HepG2 (cell line): ENCODE measurements around the gene AIF1. TPM values are rescaled to one million over a fixed set of nuclear protein-coding genes. Genes with fewer than 3 reads are reported as not detected.

Source experiments
- HMGA1 ChIP-seq: sonication (generic); formaldehyde crosslinking; conservative IDR thresholded peaks from 2 replicates; pipeline ENCODE4 v1.4.0; 2020; ENCODE audit warnings: missing genetic modification reagents
- MED8 ChIP-seq: sonication (generic); formaldehyde crosslinking; IDR thresholded peaks from 2 replicates; pipeline ENCODE4 v1.8.1; 2023; ENCODE audit warnings: mild to moderate bottlenecking, missing genetic modification reagents; ENCODE audit not compliant: insufficient replicate concordance
- polyA plus RNA-seq, 8 experiments: library from polyadenylated mRNA; depleted of rRNA in 3 of 8; stranded (reverse) in 7 of 8; unstranded in 1 of 8; fragments of >200 nt; fragmentation: Illumina TruSeq in 4 of 8; extraction: Trizol in 4 of 8; gene quantifications; 2 replicates each; pipeline versions ENCODE4 v1.2.1 to v1.2.3, GENCODE V29; 2011 to 2016; ENCODE audit warnings: low read depth in 4 of 8, missing spikeins in 1 of 8, mixed read lengths in 1 of 8; ENCODE audit not compliant: insufficient read depth in 1 of 8
- total RNA-seq, 5 experiments: library from RNA; depleted of rRNA; stranded (reverse); fragments of >200 nt; fragmentation: Illumina TruSeq; extraction: Trizol; gene quantifications; 2 replicates each; pipeline ENCODE4 v1.2.3, GENCODE V29; 2016; ENCODE audit warnings: low read depth in 1 of 5
- TF ChIP-seq, protein P1 (sequence below): sonication (generic); formaldehyde crosslinking; IDR thresholded peaks from 2 replicates; pipeline ENCODE4 v1.9.0; 2022; ENCODE audit warnings: missing genetic modification reagents, mild to moderate bottlenecking, borderline replicate concordance
- TF ChIP-seq, protein P2 (sequence below): IDR thresholded peaks from 2 replicates; pipeline ENCODE4 v1.6.1; 2016; ENCODE audit warnings: missing biosample characterization, missing genetic modification reagents, low read depth
- TF ChIP-seq, protein P3 (sequence below): sonication (generic); formaldehyde crosslinking; IDR thresholded peaks from 2 replicates; pipeline ENCODE4 v1.5.0; 2020; ENCODE audit warnings: mild to moderate bottlenecking, missing genetic modification reagents, borderline replicate concordance
- TF ChIP-seq, protein P4 (sequence below): sonication (generic); formaldehyde crosslinking; IDR thresholded peaks from 2 replicates; pipeline ENCODE4 v1.4.0; 2020; ENCODE audit warnings: mild to moderate bottlenecking, missing genetic modification reagents

AIF1 gene
- total and polyA plus RNA-seq, 2 of the 13 experiments (the other 11 are each of a cell fraction or from before 2014, with no cell fraction given), result 1.5 TPM; not detected in 1

DNA sequence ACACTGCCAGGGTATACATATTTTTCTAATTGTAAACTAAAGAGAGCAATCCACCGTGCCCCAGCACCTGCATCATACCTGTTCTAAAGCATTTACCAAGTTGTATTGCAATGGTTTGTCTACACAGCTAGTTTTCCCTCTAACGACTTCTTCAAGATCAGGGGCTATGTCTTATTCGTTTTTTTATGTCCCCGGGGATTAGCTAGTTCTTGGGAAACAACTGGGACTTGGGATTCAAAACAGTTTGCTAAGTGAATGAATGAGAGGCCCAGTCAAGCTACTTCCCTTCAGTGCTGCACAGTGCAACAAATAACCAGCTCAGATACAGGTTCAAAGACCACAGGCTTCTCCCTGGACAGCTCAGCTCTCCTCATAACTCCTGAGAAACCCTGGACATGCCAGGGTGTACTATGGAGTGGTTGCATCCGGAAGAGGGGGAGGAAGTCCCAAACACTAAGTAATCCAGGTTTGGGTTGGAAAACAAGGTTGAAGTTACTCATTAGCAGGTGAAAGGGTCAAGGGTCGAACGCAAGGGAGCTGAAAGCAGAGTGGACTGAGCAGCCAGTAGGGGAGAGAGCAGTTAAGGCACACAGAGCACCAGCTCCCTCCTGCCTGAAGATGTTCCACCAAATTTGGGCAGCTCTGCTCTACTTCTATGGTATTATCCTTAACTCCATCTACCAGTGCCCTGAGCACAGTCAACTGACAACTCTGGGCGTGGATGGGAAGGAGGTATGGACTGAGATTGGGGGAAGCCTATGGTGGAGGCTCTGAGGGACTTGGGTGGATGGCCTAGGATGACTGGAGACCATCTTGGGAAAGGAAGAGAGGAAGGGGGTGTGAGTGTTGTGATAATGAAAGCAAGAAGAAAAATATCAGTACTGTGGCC lies 40.6 kb downstream of the AIF1 start, which contains the start of gene APOM (continued):
- TF ChIP-seq, protein P1, sequence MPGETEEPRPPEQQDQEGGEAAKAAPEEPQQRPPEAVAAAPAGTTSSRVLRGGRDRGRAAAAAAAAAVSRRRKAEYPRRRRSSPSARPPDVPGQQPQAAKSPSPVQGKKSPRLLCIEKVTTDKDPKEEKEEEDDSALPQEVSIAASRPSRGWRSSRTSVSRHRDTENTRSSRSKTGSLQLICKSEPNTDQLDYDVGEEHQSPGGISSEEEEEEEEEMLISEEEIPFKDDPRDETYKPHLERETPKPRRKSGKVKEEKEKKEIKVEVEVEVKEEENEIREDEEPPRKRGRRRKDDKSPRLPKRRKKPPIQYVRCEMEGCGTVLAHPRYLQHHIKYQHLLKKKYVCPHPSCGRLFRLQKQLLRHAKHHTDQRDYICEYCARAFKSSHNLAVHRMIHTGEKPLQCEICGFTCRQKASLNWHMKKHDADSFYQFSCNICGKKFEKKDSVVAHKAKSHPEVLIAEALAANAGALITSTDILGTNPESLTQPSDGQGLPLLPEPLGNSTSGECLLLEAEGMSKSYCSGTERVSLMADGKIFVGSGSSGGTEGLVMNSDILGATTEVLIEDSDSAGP (CRISPR knock-in tag), result peak; percentile 85
- TF ChIP-seq, protein P2, sequence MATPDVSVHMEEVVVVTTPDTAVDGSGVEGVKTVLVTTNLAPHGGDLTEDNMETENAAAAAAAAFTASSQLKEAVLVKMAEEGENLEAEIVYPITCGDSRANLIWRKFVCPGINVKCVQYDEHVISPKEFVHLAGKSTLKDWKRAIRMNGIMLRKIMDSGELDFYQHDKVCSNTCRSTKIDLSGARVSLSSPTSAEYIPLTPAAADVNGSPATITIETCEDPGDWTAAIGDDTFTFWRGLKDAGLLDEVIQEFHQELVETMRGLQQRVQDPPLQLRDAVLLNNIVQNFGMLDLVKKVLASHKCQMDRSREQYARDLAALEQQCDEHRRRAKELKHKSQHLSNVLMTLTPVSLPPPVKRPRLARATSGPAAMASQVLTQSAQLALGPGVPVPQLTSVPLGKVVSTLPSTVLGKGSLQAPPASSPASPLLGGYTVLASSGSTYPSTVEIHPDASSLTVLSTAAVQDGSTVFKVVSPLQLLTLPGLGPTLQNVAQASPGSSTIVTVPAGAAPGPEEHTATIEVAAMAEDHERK (CRISPR knock-in tag), result no peak; the same call in 1 of the 2 replicates
- TF ChIP-seq, protein P3, sequence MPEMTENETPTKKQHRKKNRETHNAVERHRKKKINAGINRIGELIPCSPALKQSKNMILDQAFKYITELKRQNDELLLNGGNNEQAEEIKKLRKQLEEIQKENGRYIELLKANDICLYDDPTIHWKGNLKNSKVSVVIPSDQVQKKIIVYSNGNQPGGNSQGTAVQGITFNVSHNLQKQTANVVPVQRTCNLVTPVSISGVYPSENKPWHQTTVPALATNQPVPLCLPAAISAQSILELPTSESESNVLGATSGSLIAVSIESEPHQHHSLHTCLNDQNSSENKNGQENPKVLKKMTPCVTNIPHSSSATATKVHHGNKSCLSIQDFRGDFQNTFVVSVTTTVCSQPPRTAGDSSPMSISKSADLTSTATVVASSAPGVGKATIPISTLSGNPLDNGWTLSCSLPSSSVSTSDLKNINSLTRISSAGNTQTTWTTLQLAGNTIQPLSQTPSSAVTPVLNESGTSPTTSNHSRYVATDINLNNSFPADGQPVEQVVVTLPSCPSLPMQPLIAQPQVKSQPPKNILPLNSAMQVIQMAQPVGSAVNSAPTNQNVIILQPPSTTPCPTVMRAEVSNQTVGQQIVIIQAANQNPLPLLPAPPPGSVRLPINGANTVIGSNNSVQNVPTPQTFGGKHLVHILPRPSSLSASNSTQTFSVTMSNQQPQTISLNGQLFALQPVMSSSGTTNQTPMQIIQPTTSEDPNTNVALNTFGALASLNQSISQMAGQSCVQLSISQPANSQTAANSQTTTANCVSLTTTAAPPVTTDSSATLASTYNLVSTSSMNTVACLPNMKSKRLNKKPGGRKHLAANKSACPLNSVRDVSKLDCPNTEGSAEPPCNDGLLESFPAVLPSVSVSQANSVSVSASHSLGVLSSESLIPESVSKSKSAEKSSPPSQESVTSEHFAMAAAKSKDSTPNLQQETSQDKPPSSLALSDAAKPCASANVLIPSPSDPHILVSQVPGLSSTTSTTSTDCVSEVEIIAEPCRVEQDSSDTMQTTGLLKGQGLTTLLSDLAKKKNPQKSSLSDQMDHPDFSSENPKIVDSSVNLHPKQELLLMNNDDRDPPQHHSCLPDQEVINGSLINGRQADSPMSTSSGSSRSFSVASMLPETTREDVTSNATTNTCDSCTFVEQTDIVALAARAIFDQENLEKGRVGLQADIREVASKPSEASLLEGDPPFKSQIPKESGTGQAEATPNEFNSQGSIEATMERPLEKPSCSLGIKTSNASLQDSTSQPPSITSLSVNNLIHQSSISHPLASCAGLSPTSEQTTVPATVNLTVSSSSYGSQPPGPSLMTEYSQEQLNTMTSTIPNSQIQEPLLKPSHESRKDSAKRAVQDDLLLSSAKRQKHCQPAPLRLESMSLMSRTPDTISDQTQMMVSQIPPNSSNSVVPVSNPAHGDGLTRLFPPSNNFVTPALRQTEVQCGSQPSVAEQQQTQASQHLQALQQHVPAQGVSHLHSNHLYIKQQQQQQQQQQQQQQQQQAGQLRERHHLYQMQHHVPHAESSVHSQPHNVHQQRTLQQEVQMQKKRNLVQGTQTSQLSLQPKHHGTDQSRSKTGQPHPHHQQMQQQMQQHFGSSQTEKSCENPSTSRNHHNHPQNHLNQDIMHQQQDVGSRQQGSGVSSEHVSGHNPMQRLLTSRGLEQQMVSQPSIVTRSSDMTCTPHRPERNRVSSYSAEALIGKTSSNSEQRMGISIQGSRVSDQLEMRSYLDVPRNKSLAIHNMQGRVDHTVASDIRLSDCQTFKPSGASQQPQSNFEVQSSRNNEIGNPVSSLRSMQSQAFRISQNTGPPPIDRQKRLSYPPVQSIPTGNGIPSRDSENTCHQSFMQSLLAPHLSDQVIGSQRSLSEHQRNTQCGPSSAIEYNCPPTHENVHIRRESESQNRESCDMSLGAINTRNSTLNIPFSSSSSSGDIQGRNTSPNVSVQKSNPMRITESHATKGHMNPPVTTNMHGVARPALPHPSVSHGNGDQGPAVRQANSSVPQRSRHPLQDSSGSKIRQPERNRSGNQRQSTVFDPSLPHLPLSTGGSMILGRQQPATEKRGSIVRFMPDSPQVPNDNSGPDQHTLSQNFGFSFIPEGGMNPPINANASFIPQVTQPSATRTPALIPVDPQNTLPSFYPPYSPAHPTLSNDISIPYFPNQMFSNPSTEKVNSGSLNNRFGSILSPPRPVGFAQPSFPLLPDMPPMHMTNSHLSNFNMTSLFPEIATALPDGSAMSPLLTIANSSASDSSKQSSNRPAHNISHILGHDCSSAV, result no peak
- TF ChIP-seq HMGA1 (CRISPR knock-in tag), result no peak
- TF ChIP-seq, protein P4, sequence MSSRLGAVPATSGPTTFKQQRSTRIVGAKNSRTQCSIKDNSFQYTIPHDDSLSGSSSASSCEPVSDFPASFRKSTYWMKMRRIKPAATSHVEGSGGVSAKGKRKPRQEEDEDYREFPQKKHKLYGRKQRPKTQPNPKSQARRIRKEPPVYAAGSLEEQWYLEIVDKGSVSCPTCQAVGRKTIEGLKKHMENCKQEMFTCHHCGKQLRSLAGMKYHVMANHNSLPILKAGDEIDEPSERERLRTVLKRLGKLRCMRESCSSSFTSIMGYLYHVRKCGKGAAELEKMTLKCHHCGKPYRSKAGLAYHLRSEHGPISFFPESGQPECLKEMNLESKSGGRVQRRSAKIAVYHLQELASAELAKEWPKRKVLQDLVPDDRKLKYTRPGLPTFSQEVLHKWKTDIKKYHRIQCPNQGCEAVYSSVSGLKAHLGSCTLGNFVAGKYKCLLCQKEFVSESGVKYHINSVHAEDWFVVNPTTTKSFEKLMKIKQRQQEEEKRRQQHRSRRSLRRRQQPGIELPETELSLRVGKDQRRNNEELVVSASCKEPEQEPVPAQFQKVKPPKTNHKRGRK (CRISPR knock-in tag), result no peak
- TF ChIP-seq MED8, result peak; percentile 93
